Fibroblast of skin of abdomen (primary cell): ENCODE measurements around the gene ADCY4.

Experiments used
- DNase-seq: peaks from one replicate; pipeline ENCODE4 v3.0.0-alpha.2; 2013

Gene ADCY4

DNA sequence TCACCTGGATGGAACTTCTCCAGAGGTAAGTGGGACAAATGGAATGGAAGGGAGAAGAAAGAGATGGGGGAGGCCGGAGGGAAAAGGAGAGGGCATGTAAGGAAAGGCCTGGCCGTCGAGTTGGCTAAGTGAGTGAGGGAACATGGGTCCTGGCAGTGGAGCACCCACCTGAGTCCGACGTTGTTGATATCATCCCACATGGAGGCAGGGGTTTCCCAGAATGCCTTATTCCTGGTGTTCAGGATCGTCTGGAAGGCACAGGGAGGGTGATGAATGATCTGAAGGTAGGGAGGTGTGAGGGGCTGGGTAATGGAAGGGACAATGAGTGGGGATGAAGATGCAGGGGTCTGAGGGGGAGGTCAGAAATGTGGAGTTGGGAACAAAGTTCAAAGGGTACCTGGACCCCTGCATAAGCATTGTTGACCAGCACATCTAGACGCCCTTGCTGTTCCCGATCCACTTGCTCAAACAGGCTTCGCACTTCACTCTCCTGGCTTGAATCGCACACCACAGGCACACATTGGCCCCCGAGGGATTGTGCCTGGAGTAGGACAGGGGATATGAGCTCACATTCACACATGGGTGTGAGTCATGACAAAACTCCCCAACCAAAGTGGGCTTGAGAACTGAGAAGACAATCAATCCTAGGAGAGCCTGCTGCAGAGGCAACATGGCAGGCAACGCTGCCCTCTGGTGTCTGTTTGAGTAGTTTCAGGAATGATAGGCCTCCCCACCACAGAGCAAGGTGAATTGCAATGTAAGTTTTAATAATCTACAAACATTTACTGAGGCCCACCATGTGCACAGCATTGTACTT is 38.3 kb downstream of the ADCY4 start:
- peak; percentile 93 for DNase-seq

DNA sequence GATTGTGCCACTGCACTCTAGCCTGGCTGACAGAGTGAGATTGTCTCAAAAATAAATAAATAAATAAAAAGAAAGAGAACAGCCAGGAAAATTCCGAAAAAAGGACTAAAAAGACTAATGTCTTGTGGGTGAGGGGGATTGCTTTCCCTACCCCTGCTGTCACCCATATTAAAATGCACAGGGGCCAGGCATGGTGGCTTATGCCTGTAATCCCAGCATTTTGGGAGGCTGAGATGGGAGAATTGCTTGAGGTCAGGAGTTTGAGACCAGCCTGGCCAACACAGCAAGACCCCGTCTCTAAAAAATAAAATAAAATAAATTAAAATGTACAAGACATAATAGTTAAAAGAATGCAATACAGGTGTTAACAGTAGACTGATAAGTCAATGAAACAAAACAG is 41.3 kb downstream of the ADCY4 start:
- no peak for DNase-seq

GRCh38 chr14:24292118-24292807 is 42.6 kb downstream of the ADCY4 start:
- no peak for DNase-seq

DNA sequence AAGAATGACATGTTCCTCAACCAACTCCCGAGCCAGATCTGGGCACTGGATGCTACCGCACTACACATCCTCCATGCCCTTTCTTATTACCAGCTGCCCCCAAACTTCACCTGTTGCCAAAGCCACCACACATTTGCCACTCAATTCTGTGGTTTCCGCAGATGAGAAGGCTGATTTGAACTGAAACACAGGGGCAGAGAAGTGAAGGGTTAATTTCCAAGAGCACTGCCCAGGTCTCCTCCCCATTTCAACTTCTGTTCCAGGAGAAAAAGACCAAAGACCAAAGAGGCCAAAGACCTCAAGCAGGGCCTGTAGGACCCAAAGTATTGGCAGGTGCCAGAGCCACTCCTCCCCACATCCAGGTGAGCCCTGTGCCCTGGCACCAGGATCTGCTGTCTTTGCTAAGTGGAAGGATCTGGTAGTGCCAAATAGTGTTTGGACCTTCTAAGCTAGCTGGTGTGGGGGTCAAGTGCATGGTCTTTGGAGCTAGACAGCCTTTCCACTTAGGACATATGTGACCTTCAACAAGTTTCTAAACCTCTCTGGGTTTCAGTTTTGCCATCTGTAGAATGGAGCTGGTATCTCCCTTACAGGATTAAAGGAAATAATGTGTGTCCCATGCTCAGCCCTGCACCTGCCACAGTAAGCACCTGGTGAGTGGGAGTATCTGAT is 43.3 kb downstream of the ADCY4 start:
- no peak for DNase-seq

DNA sequence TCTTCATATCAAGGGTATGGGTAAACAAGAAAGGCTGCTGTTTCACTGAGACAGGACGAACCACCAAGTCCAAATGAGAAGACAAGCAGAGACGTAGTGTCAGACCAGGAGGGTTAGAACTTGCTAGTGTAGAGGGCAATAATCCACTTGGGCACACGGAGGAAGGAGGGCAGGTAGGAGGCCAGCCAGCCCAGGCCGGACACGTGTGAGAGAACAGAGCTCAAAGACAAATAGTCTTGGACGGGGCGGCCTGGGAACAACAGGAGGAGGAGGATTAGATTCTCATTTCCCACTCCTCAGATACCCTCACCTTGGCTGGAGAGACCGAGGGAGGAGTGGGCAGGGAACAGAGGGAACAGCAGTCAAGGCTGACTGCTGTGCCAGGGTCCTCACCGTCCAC is 44.1 kb downstream of the ADCY4 start:
- no peak for DNase-seq

DNA sequence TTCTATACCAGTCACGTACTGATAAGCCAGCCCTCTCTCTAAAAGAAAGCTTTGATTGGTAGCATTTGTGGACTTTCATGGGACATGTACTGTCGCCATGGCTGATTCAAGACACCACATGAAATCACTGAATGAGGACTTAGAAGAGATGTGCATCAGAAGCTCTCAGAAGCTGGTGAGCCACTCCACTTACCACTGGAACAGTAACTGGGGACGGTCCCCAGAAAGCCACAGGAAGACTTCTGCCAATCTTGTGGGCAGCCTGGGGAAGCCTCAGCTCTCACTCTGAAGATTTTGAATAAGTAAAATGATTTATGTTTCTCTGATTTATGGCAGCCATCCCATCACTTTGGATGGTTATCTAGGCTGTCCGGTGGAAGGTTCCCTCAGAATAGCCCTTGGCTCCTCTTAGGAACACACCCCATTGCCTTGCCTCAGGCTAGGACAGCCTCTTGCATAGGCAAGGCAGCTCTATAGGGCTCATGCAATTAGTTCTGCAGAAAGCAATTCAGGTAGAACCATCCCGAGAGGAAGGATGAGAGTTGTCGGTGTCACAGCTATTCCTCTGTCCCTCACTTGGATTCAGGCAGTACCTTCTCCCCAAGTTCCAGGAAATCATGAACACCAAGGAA is 45.1 kb downstream of the ADCY4 start:
- DNase-seq, result no peak

DNA sequence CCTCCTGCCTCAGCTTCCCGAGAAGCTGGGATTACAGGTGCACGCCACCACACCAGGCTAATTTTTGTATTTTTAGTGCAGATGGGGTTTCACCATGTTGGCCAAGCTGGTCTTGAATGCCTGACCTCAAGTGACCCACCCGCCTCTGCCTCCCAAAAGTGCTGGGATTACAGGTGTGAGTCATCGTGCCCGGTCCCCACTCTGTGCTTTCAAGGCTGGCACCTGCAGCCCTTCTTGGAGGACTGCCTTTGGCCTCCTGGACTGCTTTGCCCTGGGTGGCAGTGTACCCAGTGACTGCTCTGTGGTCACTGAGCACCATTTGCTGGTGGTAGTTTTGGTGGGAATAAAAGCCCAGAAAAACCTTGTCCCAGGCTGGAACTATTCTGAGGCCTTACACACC is 47.9 kb downstream of the ADCY4 start:
- no peak for DNase-seq

GRCh38 chr14:24285351-24285750 is 49.5 kb downstream of the ADCY4 start:
- no peak for DNase-seq

DNA sequence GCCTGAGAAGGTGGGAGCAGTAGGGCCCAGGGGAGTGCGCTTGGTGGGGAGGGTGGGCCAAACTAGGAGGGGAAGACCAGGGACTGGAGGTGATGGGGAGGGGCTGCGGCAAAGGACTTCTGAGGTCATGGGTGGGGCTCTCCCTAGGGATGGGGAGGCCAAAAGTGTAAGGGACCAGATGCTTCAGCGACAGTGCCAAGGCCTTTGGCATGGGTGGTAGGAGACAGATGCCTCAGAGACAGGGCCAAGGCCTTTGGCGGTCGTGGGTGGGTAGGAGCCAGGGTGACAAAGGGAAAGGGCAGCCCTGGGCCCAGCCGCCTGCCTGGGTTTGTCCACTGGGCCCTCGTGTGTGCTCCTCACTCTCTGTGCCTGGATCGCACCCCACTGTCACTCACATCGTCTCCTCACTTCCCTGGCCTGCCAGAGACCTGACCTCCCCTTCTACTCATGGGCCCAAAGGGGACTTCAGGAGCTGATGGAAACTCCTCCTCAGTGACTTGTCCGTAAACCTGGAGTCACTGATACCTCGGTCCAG is 50.3 kb downstream of the ADCY4 start:
- no peak for DNase-seq

- DNase-seq, result no peak
These were observed 50.9 kb downstream of the ADCY4 start for GRCh38 chr14:24283796-24284460.

- no peak for DNase-seq
These were observed 52.1 kb downstream of the ADCY4 start for GRCh38 chr14:24282736-24283135.

DNA sequence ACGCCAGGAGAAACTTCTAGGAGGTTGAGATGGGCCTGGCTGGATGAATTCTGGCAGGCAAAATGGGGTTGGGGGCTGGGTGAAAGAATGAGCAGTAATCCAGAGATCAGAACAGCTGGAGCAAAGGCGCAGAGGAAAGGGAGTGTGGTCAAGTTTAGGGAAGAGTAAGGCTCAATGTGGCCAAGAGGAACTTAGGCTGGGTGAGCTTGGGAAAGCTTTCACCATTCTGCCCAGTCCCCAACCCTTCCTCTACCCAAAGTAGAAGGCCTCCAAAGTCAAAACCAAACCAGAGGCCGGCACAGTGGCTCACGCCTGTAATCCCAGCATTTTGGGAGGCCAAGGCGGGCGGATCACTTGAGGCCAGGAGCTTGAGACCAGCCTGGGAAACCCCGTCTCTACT is 53.2 kb downstream of the ADCY4 start:
- no peak for DNase-seq

- no peak for DNase-seq
These were observed 53.9 kb downstream of the ADCY4 start for GRCh38 chr14:24280797-24281460.

DNA sequence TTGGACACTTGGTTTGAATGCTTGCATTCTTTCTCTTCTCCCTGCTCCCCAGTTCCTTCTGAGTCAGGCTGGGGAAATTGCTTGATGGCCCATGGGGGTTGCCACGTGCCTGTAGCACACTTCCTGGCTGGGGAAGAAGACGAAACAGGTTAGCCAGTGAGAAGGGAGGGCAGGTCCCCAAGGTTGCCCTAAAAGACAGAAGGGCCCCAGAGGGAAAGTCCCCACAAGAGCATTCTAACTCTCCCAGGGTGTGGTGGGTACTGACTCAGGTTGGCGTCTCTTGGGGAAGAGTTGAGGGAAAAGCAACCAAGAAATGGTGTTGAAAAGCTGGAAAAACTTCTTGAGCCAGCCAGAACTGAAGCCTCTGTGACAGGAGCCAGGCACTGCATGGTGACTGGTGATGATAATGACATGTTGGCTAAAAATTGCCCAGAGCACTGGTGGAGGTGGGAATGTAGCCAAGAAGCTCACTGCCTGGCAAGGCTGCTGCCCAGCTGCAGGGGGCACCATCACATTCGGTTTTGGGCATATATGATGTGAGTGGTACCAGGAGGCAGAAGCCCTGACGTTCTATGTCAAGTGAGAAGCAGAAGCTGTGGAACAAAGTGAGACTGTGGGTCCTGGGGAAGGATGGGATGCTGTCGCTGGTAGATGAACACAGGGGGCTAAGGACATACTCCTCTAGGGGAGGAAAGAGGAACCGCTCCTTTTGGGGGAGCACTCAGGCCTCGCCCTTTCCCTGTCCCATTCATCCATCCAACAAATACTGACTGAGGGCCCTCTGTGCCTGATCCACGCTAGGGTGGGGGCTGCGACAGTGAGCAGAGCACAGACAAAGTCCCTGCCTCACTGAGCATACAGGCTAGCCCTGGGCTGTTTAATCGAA is 55.3 kb downstream of the ADCY4 start:
- no peak for DNase-seq

DNA sequence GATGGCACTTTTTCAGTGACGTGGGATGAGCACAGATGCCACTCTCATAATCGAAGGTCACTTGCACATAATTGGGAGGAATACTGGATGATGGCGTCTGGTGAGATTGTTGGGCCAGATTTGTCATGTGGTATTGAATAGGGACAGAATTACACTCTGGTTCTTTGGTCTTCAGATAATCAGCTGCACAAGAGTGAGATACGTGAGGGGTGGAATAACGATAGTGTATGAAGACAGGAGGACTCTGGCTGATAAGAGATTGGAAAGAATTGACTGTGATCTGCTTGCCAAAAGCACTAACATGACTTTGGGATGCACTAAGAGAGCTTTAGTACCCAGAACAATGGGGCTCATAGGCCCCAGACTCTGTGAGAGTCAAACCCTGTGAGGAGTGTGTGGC is 56.4 kb downstream of the ADCY4 start:
- DNase-seq, result no peak

GRCh38 chr14:24277606-24278321 is 57.1 kb downstream of the ADCY4 start:
- DNase-seq, result no peak

- DNase-seq, result no peak
These were observed 57.8 kb downstream of the ADCY4 start for GRCh38 chr14:24277071-24277470.

GRCh38 chr14:24274101-24274543 is 60.7 kb downstream of the ADCY4 start:
- DNase-seq, result no peak

GRCh38 chr14:24273422-24273998 is 61.4 kb downstream of the ADCY4 start:
- DNase-seq, result no peak

- no peak for DNase-seq
These were observed 62.4 kb downstream of the ADCY4 start for GRCh38 chr14:24272467-24272866.
